H1 (cell line): ENCODE data around the gene CEP83. TPM values are rescaled to one million over a fixed set of nuclear protein-coding genes. Genes with fewer than 3 reads are reported as not detected.

Experiments used
- RXRA ChIP-seq: IDR thresholded peaks from 2 replicates; pipeline ENCODE4 v1.6.1; 2011; ENCODE audit warnings: low read depth, mild to moderate bottlenecking, low read length, moderate library complexity; ENCODE audit not compliant: insufficient read depth
- SP1 ChIP-seq: IDR thresholded peaks from 2 replicates; pipeline ENCODE4 v1.6.1; 2011; ENCODE audit warnings: low read depth, low read length
- polyA plus RNA-seq, 7 experiments: library from polyadenylated mRNA; depleted of rRNA in 3 of 7; stranded (reverse) in 5 of 7; unstranded in 2 of 7; fragments of >200 nt in 5 of 7; fragments of 200-250 nt in 2 of 7; gene quantifications; 1 replicate in 5 of 7; 2 replicates in 1 of 7; 4 replicates in 1 of 7; pipeline versions ENCODE4 v1.2.1 to v1.2.3, GENCODE V29; 2011 to 2013; ENCODE audit warnings: missing spikeins in 2 of 7, mixed read lengths in 2 of 7
- total RNA-seq: library from RNA; stranded (reverse); fragmentation: NEBNext Ultra II Directional; extraction: Animal tissue kit (Norgen Biotek cat#: 25700); gene quantifications from 2 replicates; pipeline ENCODE4 v1.2.1, GENCODE V29; 2021

CEP83 gene
- total and polyA plus RNA-seq, 2 of the 8 experiments (the other 6 are each of a cell fraction or from before 2014, with no cell fraction given) = 6.0 to 25.8 TPM

GRCh38 chr12:94272280-94272679, 187.4 kb downstream of the CEP83 start (continued):
- no peak for TF ChIP-seq SP1
- TF ChIP-seq RXRA = no peak
